SH-SY5Y (cell line): ENCODE measurements around the gene GPX5.

Experiments used
- GATA2 ChIP-seq: IDR thresholded peaks from 2 replicates; pipeline ENCODE4 v1.6.1; 2011; ENCODE audit warnings: mild to moderate bottlenecking, low read depth, low read length
- GATA3 ChIP-seq: IDR thresholded peaks from 2 replicates; pipeline ENCODE4 v1.6.1; 2011; ENCODE audit warnings: low read depth, mild to moderate bottlenecking, low read length, moderate library complexity

DNA sequence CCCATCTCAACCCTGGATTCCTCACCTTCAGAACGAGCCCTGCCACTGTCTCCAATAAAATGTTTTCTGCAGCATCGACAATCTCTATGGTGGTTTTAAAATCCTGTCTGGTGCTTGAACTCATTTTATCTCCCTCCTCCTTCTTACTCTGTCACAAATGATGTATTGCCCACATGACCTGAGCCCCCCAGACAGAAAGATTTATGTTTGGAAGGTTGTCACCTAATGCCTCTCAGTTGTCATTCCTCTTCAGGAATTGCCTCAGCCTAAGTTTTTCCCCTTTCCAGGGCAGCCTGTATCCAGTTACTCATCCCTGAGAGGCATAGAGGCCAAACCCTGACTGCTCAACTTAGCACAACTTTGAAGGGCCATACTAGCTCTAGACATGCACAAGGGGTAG lies 9.2 kb downstream of the GPX5 start:
- TF ChIP-seq GATA3 = no peak
- no peak for TF ChIP-seq GATA2
